Thyroid gland (tissue), 4 donors: Measurements from ENCODE around the gene MACF1. TPM values are rescaled to one million over a fixed set of nuclear protein-coding genes. Genes with fewer than 3 reads are reported as not detected.

Source experiments
- DNase-seq, 2 donors: peaks; one replicate each; pipeline ENCODE4 v3.0.0-alpha.2; 2019
- H3K27ac ChIP-seq, 3 donors: fragments of 200-600 bp; sonication (generic); 1 replicate in 2 of 3; 2 replicates in 1 of 3; pipeline ENCODE4 v1.5.1; 2016 to 2019; ENCODE audit warnings: mild to moderate bottlenecking in 1 of 3, moderate library complexity in 1 of 3
- H3K27me3 ChIP-seq: fragments of 200-600 bp; sonication (generic); one replicate; pipeline ENCODE4 v1.5.1; 2019
- H3K36me3 ChIP-seq, 2 donors: fragments of 200-600 bp; sonication (generic); one replicate each; pipeline ENCODE4 v1.5.1; 2016 to 2019
- H3K4me1 ChIP-seq, 2 donors: fragments of 200-600 bp; sonication (generic); one replicate each; pipeline ENCODE4 v1.5.1; 2017 to 2019
- H3K4me3 ChIP-seq, 3 donors: fragments of 200-600 bp; sonication (generic); replicated peaks in 1 of 3; 1 replicate in 2 of 3; 2 replicates in 1 of 3; pipeline ENCODE4 v1.5.1; 2016; ENCODE audit warnings: mild to moderate bottlenecking in 1 of 3
- H3K9me3 ChIP-seq: fragments of 200-600 bp; sonication (generic); one replicate; pipeline ENCODE4 v1.5.1; 2017
- POLR2A ChIP-seq, 2 donors: fragments of 450-650 bp; IDR thresholded peaks; one replicate each; pipeline ENCODE4 v1.6.1; 2017; ENCODE audit warnings: antibody characterized with exemption in 2 of 2, mild to moderate bottlenecking in 2 of 2, moderate library complexity in 1 of 2
- WGBS, 2 donors: methylation state at CpG; one replicate each; pipeline ENCODE4 v1.1.5; 2017; 5-methylcytosine and 5-hydroxymethylcytosine counted together
- intact Hi-C: fragments of 100-400 bp; cut with DNase I; formaldehyde crosslinking; loops from one replicate; pipeline ENCODE4 v1.15.1; 2023
- total RNA-seq, 4 donors: library from RNA; depleted of rRNA; stranded (reverse); fragments of >200 nt; gene quantifications; one replicate each; pipeline ENCODE4 v1.2.3, GENCODE V29; 2016
- TF ChIP-seq, protein P1 (sequence below), 6 experiments: fragments of 200-600 bp in 3 of 6; fragments of 450-650 bp in 3 of 6; sonication (generic) in 3 of 6; IDR thresholded peaks; one replicate each; pipeline ENCODE4 v1.5.1; 2016 to 2019; ENCODE audit warnings: antibody characterized with exemption in 6 of 6, mild to moderate bottlenecking in 2 of 6, inconsistent platforms in 1 of 6, moderate library complexity in 1 of 6

MACF1 gene
- total RNA-seq, 4 donors from 2014 or later = 308 to 834 (median 427) TPM

DNA sequence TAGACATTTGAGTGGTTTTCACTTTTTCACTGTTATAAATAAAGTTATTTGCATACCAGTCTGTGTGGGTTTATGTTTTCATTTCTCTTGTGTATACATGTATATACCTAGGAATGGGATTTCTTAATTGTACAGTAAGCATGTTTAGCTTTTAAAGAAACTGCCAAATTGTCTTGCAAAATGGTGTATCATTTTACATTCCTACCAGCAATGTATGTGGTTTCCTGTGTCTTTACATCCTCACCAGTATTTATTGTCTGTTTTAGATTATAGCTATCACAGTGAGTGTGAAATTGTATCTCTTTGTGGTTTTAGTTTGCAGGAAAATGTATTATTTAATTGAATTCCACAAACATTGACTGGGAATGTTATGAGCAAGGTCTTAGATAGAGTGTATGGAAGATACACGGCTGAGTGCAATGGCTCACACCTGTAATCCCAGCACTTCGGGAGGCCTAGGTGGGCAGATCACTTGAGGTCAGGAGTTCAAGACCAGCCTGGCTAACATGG lies 57.3 kb downstream of the MACF1 start:
- Histone ChIP-seq H3K27me3 (no peaks in the 10 kb centered on the region), H3K27ac (no peak overlapping the region), H3K4me3 (no peak overlapping the region), H3K9me3 (no peaks in the 10 kb centered on the region), H3K4me1 (peaks cover 3% of the 10 kb centered on the region in 2 donors), H3K36me3 (peaks cover 0 to 4% of the 10 kb centered on the region in 2 donors)
- no peak for TF ChIP-seq POLR2A (IDR thresholded peaks at IDR 0.05)
- TF ChIP-seq, protein P1, sequence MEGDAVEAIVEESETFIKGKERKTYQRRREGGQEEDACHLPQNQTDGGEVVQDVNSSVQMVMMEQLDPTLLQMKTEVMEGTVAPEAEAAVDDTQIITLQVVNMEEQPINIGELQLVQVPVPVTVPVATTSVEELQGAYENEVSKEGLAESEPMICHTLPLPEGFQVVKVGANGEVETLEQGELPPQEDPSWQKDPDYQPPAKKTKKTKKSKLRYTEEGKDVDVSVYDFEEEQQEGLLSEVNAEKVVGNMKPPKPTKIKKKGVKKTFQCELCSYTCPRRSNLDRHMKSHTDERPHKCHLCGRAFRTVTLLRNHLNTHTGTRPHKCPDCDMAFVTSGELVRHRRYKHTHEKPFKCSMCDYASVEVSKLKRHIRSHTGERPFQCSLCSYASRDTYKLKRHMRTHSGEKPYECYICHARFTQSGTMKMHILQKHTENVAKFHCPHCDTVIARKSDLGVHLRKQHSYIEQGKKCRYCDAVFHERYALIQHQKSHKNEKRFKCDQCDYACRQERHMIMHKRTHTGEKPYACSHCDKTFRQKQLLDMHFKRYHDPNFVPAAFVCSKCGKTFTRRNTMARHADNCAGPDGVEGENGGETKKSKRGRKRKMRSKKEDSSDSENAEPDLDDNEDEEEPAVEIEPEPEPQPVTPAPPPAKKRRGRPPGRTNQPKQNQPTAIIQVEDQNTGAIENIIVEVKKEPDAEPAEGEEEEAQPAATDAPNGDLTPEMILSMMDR (IDR thresholded peaks at IDR 0.05) = no peak
- intact Hi-C loops = no loop called here
- DNase-seq = no peak
- 78 to 91% methylated on average over 2 of the region's 2 CpGs for WGBS, 2 donors

DNA sequence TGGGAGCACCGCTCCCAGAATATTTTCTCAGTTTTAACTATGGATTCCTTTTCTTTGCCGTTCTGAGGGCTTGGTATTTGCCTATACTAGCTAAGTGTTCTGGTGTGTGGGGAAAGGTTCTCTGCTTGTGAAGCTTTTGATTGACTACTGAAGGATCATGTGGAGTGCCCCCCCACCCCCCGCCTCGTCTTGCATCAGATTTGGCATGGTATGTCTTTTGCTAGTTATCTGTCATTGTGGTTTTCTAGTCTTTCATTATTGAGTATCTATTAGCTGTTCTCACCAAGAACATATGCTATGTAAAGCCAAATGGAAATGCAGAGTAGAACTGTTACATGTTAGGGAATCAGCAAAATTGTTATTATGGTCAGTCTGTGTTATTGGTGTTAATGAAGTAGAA lies 58.3 kb downstream of the MACF1 start:
- TF ChIP-seq POLR2A (IDR thresholded peaks at IDR 0.05) = no peak
- TF ChIP-seq, protein P1 (IDR thresholded peaks at IDR 0.05) = no peak
- 82 to 87% methylated on average over 4 of the region's 4 CpGs for WGBS, 2 donors
- DNase-seq = no peak
- Histone ChIP-seq H3K4me1 (peaks cover 3 to 6% of the 10 kb centered on the region in 2 donors), H3K4me3 (no peak overlapping the region), H3K27me3 (no peaks in the 10 kb centered on the region), H3K9me3 (no peaks in the 10 kb centered on the region), H3K36me3 (peaks cover 0 to 3% of the 10 kb centered on the region in 2 donors), H3K27ac (no peak overlapping the region)
- intact Hi-C loops = no loop called here

DNA sequence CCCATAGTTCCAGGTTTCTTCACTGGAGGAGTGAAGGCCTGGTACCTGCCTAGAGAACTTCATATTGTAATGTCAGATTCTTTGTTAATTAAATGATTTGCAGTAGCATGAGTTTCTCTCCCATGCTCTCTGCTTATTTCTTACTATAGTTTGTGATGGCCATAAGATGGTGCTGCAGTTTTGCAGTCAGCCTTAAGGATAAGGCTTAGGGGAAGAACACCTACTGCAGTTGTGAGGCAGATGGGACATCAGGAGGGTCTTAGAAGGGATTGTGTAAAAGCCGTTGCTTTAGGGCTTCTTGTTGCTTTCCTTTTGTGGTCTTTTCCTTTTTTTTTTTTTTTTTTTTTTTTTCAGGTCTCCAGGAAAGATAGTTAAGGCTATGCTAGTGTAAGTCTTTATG lies 61.8 kb downstream of the MACF1 start:
- intact Hi-C loops = no loop called here
- H3K4me1 ChIP-seq = peaks cover 17 to 22% of the 10 kb centered on the region in 2 donors
- TF ChIP-seq POLR2A (IDR thresholded peaks at IDR 0.05) = no peak
- TF ChIP-seq, protein P1 (IDR thresholded peaks at IDR 0.05) = no peak

DNA sequence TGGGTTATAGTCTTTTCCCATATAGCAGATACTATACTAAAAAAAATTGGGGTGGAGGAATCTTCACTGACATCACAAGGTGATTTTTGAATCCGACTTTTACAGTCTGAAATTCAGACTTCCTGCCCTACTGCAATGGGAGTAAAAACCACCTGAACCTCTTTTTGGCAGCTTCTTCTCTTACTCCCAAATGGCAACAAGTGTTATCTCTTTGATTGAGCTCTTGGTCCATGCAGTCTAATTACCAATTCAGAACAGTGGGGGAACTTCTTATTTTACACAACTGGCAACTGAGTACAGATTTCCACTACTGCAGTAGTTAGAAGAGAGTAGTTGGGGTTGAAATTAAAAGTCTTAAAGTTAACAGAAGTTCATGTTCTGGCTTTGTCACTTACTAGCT lies 62.3 kb downstream of the MACF1 start:
- WGBS, 2 donors = 91 to 94% methylated on average over 1 of the region's 1 CpG
- Histone ChIP-seq H3K27ac (no peak overlapping the region), H3K4me1 (peaks cover 17 to 26% of the 10 kb centered on the region in 2 donors), H3K4me3 (no peak overlapping the region), H3K36me3 (no peaks in the 10 kb centered on the region), H3K9me3 (no peaks in the 10 kb centered on the region), H3K27me3 (no peaks in the 10 kb centered on the region)
- TF ChIP-seq POLR2A (IDR thresholded peaks at IDR 0.05) = no peak
- TF ChIP-seq, protein P1 (IDR thresholded peaks at IDR 0.05) = no peak
- intact Hi-C loops = no loop called here
- DNase-seq = no peak

More for the DNA sequence above, 61.8 kb downstream of the MACF1 start:
- no peak overlapping the region for H3K27ac ChIP-seq
- H3K36me3 ChIP-seq = no peaks in the 10 kb centered on the region
- 42 to 66% methylated on average over 1 of the region's 1 CpG for WGBS, 2 donors
- H3K4me3 ChIP-seq = no peak overlapping the region
- no peaks in the 10 kb centered on the region for H3K9me3 ChIP-seq
- no peak for DNase-seq
- H3K27me3 ChIP-seq = no peaks in the 10 kb centered on the region

DNA sequence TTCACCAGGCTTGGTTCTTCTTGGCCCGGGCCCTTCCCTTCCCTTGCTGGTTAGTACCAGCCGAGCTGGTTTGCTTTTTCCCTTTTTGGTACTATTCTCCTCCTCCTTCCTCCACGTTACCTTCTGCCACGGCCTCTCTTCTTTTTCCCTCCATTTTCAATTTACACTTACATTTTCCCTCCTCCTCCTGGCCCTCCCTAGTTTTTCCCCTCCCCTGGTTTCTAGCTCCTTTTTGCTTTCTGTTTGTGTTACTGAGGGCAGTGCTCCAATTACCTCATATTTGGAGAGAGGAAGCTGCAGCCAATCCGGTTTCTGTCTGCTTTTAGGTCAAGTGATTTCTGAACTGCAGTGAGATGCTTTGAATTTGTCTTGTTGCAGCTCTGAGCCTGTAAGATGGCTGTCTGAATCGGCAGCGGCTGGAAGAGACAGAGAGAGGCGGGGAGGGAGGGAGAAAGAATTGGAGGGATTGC lies 63.7 kb downstream of the MACF1 start:
- Histone ChIP-seq H3K9me3 (no peaks in the 10 kb centered on the region), H3K4me3 (peak overlapping the region in 1 of 3 donors; percentile 5), H3K36me3 (no peaks in the 10 kb centered on the region), H3K27me3 (no peaks in the 10 kb centered on the region), H3K27ac (peak overlapping the region; percentile 14 to 89 (median 78)), H3K4me1 (peaks cover 14 to 33% of the 10 kb centered on the region in 2 donors)
- intact Hi-C loops = no loop called here
- 6 to 12% methylated on average over 8 of the region's 8 CpGs for WGBS, 2 donors
- TF ChIP-seq, protein P1 (IDR thresholded peaks at IDR 0.05) = no peak
- TF ChIP-seq POLR2A (IDR thresholded peaks at IDR 0.05) = peak in 1 of 2 donors; percentile 60
- peak; percentile 56 to 67 for DNase-seq
